Uterus (tissue), 4 donors: ENCODE data around the gene PLAAT3. TPM values are rescaled to one million over a fixed set of nuclear protein-coding genes. Genes with fewer than 3 reads are reported as not detected.
"Not testable (repeated sequence)": the region's sequence is repeated elsewhere in the genome, so short reads cannot be mapped to it uniquely, and the experiment has no call there.

Experiments used
- DNase-seq, 2 donors: peaks; one replicate each; pipeline ENCODE4 v3.0.0-alpha.2; 2019 to 2020
- H3K27ac ChIP-seq, 2 donors: fragments of 200-600 bp; sonication (generic); 1 replicate in 1 of 2; 2 replicates in 1 of 2; pipeline ENCODE4 v1.5.1; 2016 to 2018
- H3K27me3 ChIP-seq, 2 donors: fragments of 200-600 bp; sonication (generic); one replicate each; pipeline ENCODE4 v1.5.1; 2018 to 2019; ENCODE audit warnings: control low read depth in 1 of 2
- H3K36me3 ChIP-seq, 2 donors: fragments of 200-600 bp; sonication (generic); one replicate each; pipeline ENCODE4 v1.5.1; 2019; ENCODE audit warnings: control low read depth in 1 of 2
- H3K4me1 ChIP-seq, 2 donors: fragments of 200-600 bp; sonication (generic); one replicate each; pipeline ENCODE4 v1.5.1; 2018 to 2019; ENCODE audit warnings: control low read depth in 1 of 2
- H3K4me3 ChIP-seq, 2 donors: fragments of 200-600 bp; sonication (generic); 1 replicate in 1 of 2; 2 replicates in 1 of 2; pipeline ENCODE4 v1.5.1; 2018 to 2019; ENCODE audit warnings: mild to moderate bottlenecking in 1 of 2
- H3K9me3 ChIP-seq, 2 donors: fragments of 200-600 bp; sonication (generic); one replicate each; pipeline ENCODE4 v1.5.1; 2019; ENCODE audit warnings: control low read depth in 1 of 2
- POLR2A ChIP-seq, 2 donors: fragments of 450-650 bp; IDR thresholded peaks; one replicate each; pipeline ENCODE4 v1.6.1; 2016; ENCODE audit warnings: antibody characterized with exemption in 2 of 2, mild to moderate bottlenecking in 1 of 2, moderate library complexity in 1 of 2
- intact Hi-C: fragments of 100-400 bp; cut with DNase I; formaldehyde crosslinking; loops from one replicate; pipeline ENCODE4 v1.15.1; 2023; ENCODE audit warnings: low total_unique reads
- total RNA-seq, 4 donors: library from RNA; depleted of rRNA in 3 of 4; stranded (reverse); fragments of >200 nt in 3 of 4; gene quantifications; one replicate each; pipeline versions ENCODE4 v1.1.0 to v1.2.4, GENCODE V29; 2014 to 2023
- TF ChIP-seq, protein P1 (sequence below), 4 experiments: fragments of 200-600 bp in 2 of 4; fragments of 450-650 bp in 2 of 4; sonication (generic) in 2 of 4; IDR thresholded peaks; one replicate each; pipeline ENCODE4 v1.5.1; 2016 to 2019; ENCODE audit warnings: antibody characterized with exemption in 4 of 4, mild to moderate bottlenecking in 2 of 4, moderate library complexity in 1 of 4
- donor health status: DM: yes; HTN: yes; CAD: no.

The PLAAT3 gene
- total RNA-seq, 4 donors from 2014 or later, result 10.0 to 32.3 (median 14.0) TPM

GRCh38 chr11:63552921-63553320 is 61.3 kb downstream of the PLAAT3 start:
- intact Hi-C loops, result no loop called here
- no peak overlapping the region for H3K4me3 ChIP-seq
- no peaks in the 10 kb centered on the region for H3K4me1 ChIP-seq
- no peak for DNase-seq
- no peaks in the 10 kb centered on the region for H3K27me3 ChIP-seq
- no peak overlapping the region for H3K27ac ChIP-seq
- H3K9me3 ChIP-seq, result no peaks in the 10 kb centered on the region
- TF ChIP-seq, protein P1, sequence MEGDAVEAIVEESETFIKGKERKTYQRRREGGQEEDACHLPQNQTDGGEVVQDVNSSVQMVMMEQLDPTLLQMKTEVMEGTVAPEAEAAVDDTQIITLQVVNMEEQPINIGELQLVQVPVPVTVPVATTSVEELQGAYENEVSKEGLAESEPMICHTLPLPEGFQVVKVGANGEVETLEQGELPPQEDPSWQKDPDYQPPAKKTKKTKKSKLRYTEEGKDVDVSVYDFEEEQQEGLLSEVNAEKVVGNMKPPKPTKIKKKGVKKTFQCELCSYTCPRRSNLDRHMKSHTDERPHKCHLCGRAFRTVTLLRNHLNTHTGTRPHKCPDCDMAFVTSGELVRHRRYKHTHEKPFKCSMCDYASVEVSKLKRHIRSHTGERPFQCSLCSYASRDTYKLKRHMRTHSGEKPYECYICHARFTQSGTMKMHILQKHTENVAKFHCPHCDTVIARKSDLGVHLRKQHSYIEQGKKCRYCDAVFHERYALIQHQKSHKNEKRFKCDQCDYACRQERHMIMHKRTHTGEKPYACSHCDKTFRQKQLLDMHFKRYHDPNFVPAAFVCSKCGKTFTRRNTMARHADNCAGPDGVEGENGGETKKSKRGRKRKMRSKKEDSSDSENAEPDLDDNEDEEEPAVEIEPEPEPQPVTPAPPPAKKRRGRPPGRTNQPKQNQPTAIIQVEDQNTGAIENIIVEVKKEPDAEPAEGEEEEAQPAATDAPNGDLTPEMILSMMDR (IDR thresholded peaks at IDR 0.05), result no peak
- no peak for TF ChIP-seq POLR2A (IDR thresholded peaks at IDR 0.05)
- no peaks in the 10 kb centered on the region for H3K36me3 ChIP-seq

DNA sequence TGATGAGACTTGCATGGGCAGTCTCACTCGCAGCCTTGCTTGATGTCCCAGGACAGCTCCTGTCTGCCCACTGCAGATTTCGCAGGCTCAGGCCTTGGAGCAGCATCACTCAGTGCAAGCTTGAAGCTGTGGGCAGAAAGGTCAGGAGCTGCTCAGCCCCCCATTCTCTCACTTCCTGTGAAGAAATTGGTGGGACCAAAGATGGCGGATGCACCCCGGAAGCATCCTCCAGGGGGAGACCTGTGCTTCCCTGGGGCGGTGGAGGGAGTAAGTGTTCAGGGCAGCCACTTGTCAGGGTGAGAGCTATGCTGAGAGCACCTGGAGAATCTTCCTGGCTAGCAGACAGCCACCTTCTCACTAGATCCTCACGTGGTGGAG is 62.4 kb downstream of the PLAAT3 start:
- DNase-seq, result no peak
- no peaks in the 10 kb centered on the region for H3K36me3 ChIP-seq
- TF ChIP-seq, protein P1 (IDR thresholded peaks at IDR 0.05), result no peak
- no peak for TF ChIP-seq POLR2A (IDR thresholded peaks at IDR 0.05)
- no peaks in the 10 kb centered on the region for H3K27me3 ChIP-seq
- no peaks in the 10 kb centered on the region for H3K4me1 ChIP-seq
- no peak overlapping the region for H3K27ac ChIP-seq
- H3K4me3 ChIP-seq, result no peak overlapping the region
- no peaks in the 10 kb centered on the region for H3K9me3 ChIP-seq
- intact Hi-C loops, result no loop called here

DNA sequence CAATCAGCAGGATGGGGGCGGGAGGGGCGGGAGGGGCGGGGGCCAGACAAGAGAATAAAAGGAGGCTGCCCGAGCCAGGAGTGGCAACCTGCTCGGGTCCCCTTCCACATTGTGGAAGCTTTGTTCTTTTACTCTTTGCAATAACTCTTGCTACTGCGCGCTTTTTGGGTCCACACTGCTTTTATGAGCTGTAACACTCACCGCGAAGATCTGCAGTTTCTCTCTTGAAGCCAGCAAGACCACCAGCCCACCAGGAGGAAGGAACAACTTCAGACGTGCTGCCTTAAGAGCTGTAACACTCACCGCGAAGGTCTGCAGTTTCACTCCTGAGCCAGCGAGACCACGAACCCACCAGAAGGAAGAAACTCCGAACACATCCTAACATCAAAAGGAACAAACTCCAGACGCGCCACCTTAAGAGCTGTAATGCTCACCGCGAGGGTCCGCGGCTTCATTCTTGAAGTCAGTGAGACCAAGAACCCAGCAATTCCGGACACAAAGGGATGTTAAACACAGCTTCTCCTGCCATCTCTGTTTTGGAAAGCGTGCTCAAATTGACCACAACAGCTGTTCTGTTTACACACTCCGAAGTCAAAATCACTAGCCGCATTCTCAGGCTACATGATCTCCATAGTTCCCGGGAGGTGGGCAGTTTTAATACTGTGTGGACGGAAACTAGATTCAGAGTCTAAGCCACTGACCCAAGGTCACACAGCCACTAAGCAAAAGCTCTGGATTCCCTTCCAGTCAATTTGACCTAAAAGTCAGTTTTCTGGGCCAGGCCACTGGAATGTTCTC is 62.9 kb downstream of the PLAAT3 start:
- Histone ChIP-seq H3K4me1 (no peaks in the 10 kb centered on the region), H3K9me3 (no peaks in the 10 kb centered on the region), H3K27me3 (no peaks in the 10 kb centered on the region), H3K4me3 (no peak overlapping the region), H3K27ac (no peak overlapping the region), H3K36me3 (no peaks in the 10 kb centered on the region)
- no peak for DNase-seq
- intact Hi-C loops, result no loop called here
- TF ChIP-seq POLR2A (IDR thresholded peaks at IDR 0.05), result no peak
- TF ChIP-seq, protein P1 (IDR thresholded peaks at IDR 0.05), result no peak

DNA sequence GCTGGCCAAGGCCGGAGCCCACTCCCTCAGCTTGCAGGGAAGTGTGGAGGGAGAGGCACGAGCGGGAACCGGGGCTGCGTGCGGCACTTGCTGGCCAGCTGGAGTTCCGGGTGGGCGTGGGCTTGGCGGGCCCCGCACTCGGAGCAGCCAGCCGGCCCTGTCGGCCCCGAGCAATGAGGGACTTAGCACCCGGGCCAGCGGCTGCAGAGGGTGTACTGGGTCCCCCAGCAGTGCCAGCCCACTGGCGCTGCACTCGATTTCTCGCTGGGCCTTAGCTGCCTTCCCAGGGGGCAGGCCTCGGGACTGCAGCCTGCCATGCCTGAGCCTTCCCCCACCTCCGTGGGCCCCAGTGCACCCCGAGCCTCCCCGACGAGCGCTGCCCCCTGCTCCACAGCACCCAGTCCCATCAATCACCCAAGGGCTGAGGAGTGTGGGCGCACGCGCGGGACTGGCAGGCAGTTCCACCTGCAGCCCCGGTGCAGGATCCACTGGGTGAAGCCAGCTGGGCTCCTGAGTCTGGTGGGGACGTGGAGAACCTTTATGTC is 64.0 kb downstream of the PLAAT3 start:
- DNase-seq, H3K36me3 ChIP-seq, H3K4me1 ChIP-seq, H3K27ac ChIP-seq, H3K27me3 ChIP-seq, intact Hi-C loops, H3K9me3 ChIP-seq, H3K4me3 ChIP-seq: not testable (repeated sequence)

DNA sequence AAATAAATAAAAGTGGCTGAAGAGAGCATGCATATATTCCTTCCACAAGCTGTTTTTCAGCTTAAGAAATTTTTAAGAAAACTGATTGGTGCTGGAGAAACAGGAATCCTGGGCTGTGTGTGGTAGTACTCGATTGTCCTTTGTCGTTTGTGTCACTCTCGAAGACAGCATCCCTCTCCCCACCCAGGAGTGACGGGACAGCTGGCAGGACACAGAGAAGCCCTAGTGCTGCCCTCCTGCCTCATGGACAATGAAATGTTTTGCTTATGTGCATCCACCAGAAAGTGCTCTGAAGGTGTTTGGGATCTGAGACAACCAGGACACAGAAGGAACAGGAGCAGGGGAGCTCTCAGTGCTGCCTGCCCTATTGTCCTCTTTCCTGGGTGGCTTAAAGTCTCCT is 64.8 kb downstream of the PLAAT3 start:
- H3K27ac ChIP-seq, result no peak overlapping the region
- no peaks in the 10 kb centered on the region for H3K4me1 ChIP-seq
- TF ChIP-seq, protein P1 (IDR thresholded peaks at IDR 0.05), result no peak
- TF ChIP-seq POLR2A (IDR thresholded peaks at IDR 0.05), result no peak
- H3K9me3 ChIP-seq, result no peaks in the 10 kb centered on the region
- no peaks in the 10 kb centered on the region for H3K27me3 ChIP-seq
- intact Hi-C loops, result no loop called here
- no peak overlapping the region for H3K4me3 ChIP-seq
- no peaks in the 10 kb centered on the region for H3K36me3 ChIP-seq
- DNase-seq, result no peak
